DOHH2 (cell line): ENCODE measurements around the gene AP1G2.

Experiments used
- H3F3A ChIP-seq: fragments of 200-600 bp; sonication (generic), shearing (Covaris generic); 2 replicates; pipeline ENCODE4 v1.6.0; 2016; ENCODE audit warnings: antibody characterized with exemption, mild to moderate bottlenecking; ENCODE audit not compliant: control insufficient read depth, insufficient read depth
- H3K27ac ChIP-seq: fragments of 200-600 bp; sonication (generic); 2 replicates; pipeline ENCODE4 v1.5.1; 2014; ENCODE audit warnings: low read depth, mild to moderate bottlenecking, low read length, moderate library complexity
- H3K27me3 ChIP-seq: fragments of 200-600 bp; sonication (generic); 2 replicates; pipeline ENCODE4 v1.6.1; 2014; ENCODE audit warnings: mild to moderate bottlenecking, low read length, mixed read lengths; ENCODE audit not compliant: control insufficient read depth
- H3K36me3 ChIP-seq: fragments of 200-600 bp; sonication (generic); 2 replicates; pipeline ENCODE4 v1.6.1; 2014; ENCODE audit warnings: mild to moderate bottlenecking, low read length, moderate library complexity, mixed read lengths; ENCODE audit not compliant: control insufficient read depth
- H3K4me1 ChIP-seq: fragments of 200-600 bp; sonication (generic); 2 replicates; pipeline ENCODE4 v1.6.1; 2014; ENCODE audit warnings: mild to moderate bottlenecking, low read length, mixed read lengths; ENCODE audit not compliant: control insufficient read depth
- H3K4me2 ChIP-seq: fragments of 200-600 bp; sonication (generic); 2 replicates; pipeline ENCODE4 v1.6.0; 2014; ENCODE audit warnings: mild to moderate bottlenecking, low read length, moderate library complexity
- H3K4me3 ChIP-seq: fragments of 200-600 bp; sonication (generic); 2 replicates; pipeline ENCODE4 v1.5.1; 2014; ENCODE audit warnings: mild to moderate bottlenecking, low read length, mixed read lengths
- H3K79me2 ChIP-seq: fragments of 200-600 bp; sonication (generic); 2 replicates; pipeline ENCODE4 v1.6.1; 2014; ENCODE audit warnings: mild to moderate bottlenecking, low read length, mixed read lengths; ENCODE audit not compliant: control insufficient read depth
- H3K9me2 ChIP-seq: fragments of 200-600 bp; sonication (generic); replicated peaks from 2 replicates; pipeline ENCODE4 v1.6.1; 2014; ENCODE audit warnings: mild to moderate bottlenecking, low read length, mixed read lengths; ENCODE audit not compliant: control insufficient read depth
- H3K9me3 ChIP-seq: fragments of 200-600 bp; sonication (generic); 2 replicates; pipeline ENCODE4 v1.6.1; 2014; ENCODE audit warnings: antibody characterized with exemption, low read length, mixed read lengths; ENCODE audit not compliant: control insufficient read depth, insufficient read depth
- H4K20me1 ChIP-seq: fragments of 200-600 bp; sonication (generic); 2 replicates; pipeline ENCODE4 v1.6.0; 2014; ENCODE audit warnings: low read depth, mild to moderate bottlenecking, antibody characterized with exemption, low read length, moderate library complexity; ENCODE audit not compliant: control insufficient read depth, insufficient read depth
- CTCF ChIP-seq: fragments of 200-600 bp; sonication (generic); IDR thresholded peaks from one replicate; pipeline ENCODE4 v1.5.1; 2014; ENCODE audit warnings: antibody characterized with exemption, mild to moderate bottlenecking, low read depth, low read length; ENCODE audit not compliant: poor library complexity, severe bottlenecking
- EZH2phosphoT487 ChIP-seq: fragments of 200-600 bp; sonication (generic); IDR thresholded peaks from 2 replicates; pipeline ENCODE4 v1.6.1; 2017; ENCODE audit warnings: borderline replicate concordance, mild to moderate bottlenecking, antibody characterized with exemption, low read length, moderate library complexity, mixed read lengths

Gene AP1G2

GRCh38 chr14:23604148-23604547 lies 36.6 kb upstream of the AP1G2 start:
- Histone ChIP-seq H3K36me3 (no peaks in the 10 kb centered on the region), H4K20me1 (no peaks in the 10 kb centered on the region), H3K4me1 (no peaks in the 10 kb centered on the region), H3K27ac (no peak overlapping the region), H3K79me2 (no peaks in the 10 kb centered on the region), H3K4me2 (no peak overlapping the region), H3F3A (no peaks in the 10 kb centered on the region), H3K4me3 (no peak overlapping the region), H3K9me3 (no peaks in the 10 kb centered on the region), H3K9me2 (no peaks in the 10 kb centered on the region), H3K27me3 (peaks cover 4% of the 10 kb centered on the region; the same call in 1 of the 2 replicates)
- TF ChIP-seq CTCF, result no peak

DNA sequence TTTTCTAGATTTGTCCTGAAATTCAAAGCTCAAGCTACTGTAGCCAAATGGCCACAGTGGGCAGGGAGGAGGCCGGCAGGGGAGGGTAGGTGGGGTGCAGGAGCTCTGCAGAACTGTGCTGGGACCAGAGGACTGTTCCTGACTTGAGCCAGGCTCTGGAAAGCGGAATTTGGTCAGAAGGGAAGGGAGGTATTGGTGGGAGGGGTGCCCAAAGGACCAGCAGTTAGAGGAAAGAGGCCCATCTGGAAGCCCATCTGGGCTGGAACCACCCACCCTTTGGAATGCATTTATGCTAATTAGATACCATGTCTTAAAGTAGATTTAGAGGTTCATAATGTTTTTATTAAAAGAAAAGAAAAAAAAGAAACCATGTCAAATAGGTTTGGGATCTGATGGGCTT lies 35.5 kb upstream of the AP1G2 start:
- Histone ChIP-seq H3K27ac (no peak overlapping the region), H3K4me3 (no peak overlapping the region)

DNA sequence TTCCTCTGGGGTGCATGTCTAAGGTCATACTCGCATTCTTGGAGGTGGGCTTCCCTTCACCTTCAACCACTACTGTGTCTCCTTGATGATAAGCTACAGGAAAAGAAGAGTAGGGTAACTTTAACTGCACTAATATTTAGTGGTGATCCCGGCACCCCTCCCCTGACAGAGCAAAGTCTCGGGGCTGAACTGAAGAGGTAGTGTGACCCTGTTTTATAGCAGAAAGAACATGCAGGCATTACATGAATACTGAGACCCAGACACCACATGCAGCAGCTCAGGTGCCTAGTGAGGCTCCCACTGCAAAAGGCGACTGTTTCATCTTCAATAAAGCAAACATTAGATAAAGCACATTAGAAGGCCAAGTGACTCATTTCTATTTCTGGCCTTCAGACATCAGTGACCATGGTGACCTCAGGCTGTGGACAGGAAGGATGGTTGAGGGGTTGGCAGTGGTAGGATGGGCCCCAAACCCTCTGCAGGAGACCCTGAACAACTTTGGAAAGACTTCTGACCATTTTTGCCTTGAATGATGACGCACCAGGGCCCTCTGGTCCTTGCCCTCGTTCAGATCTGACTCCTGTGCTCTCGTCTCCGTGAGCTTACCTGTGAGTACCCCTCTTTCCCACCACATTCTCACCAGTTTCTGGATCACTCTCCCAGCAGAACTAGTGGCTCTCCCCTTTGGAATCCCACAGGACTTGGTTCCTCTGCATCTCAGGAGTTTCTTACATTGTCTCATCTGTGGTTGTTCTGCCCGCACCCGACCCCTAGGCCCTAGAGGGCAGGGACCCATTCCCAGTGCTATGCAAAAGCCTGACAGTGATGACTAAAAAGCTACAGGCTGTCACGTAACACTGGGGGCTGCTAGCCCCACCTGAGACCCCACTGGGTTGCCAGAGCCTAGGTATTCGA lies 34.8 kb upstream of the AP1G2 start:
- Histone ChIP-seq H3K27me3 (no peaks in the 10 kb centered on the region), H3K27ac (no peak overlapping the region), H3K36me3 (no peaks in the 10 kb centered on the region), H4K20me1 (no peaks in the 10 kb centered on the region), H3K4me3 (no peak overlapping the region), H3K4me1 (no peaks in the 10 kb centered on the region), H3K9me3 (no peaks in the 10 kb centered on the region), H3F3A (no peaks in the 10 kb centered on the region), H3K9me2 (no peaks in the 10 kb centered on the region), H3K79me2 (no peaks in the 10 kb centered on the region), H3K4me2 (no peak overlapping the region)
- TF ChIP-seq EZH2phosphoT487 (no peak), CTCF (no peak)

More for the DNA sequence above, 35.5 kb upstream of the AP1G2 start:
- Histone ChIP-seq H4K20me1 (no peaks in the 10 kb centered on the region), H3K9me2 (no peaks in the 10 kb centered on the region), H3K36me3 (no peaks in the 10 kb centered on the region), H3K4me1 (no peaks in the 10 kb centered on the region), H3F3A (no peaks in the 10 kb centered on the region), H3K79me2 (no peaks in the 10 kb centered on the region), H3K9me3 (no peaks in the 10 kb centered on the region), H3K27me3 (no peaks in the 10 kb centered on the region), H3K4me2 (no peak overlapping the region)
- no peak for TF ChIP-seq EZH2phosphoT487
- TF ChIP-seq CTCF, result no peak
